ENCODE measurements around the gene FBXO10.
A peak's percentile ranks its signal among the peaks of the same experiment; 100 is the strongest.

Gene FBXO10

GRCh38 chr9:37593883-37594448, 17.8 kb upstream of the FBXO10 start:
- H3K4me3 ChIP-seq (ENCODE audit: low read depth, low read length), result no peak overlapping the region

GRCh38 chr9:37592108-37592951, 16.1 kb upstream of the FBXO10 start, which contains the start of gene TOMM5:
TOMM5 (minus strand) TSS chr9:37592597; CDS start chr9:37592532, 65 bp downstream.
- peak within 1 kb of the TSS; percentile 98 for H3K4me3 ChIP-seq (ENCODE audit: low read depth, low read length)

GRCh38 chr9:37587521-37587920, 11.3 kb upstream of the FBXO10 start:
- H3K4me3 ChIP-seq (ENCODE audit: low read depth, low read length), result no peak overlapping the region

- no peak overlapping the region for H3K4me3 ChIP-seq (ENCODE audit: low read depth, low read length)
Observed at GRCh38 chr9:37583522-37584121, 7.4 kb upstream of the FBXO10 start.

GRCh38 chr9:37582548-37583157, 6.5 kb upstream of the FBXO10 start:
- H3K4me3 ChIP-seq (ENCODE audit: low read depth, low read length), result no peak overlapping the region

GRCh38 chr9:37575511-37575914, 667 bp downstream of the FBXO10 start:
- H3K4me3 ChIP-seq (ENCODE audit: low read depth, low read length), result peak overlapping the region; percentile 65

GRCh38 chr9:37575001-37575400, 1.2 kb downstream of the FBXO10 start:
- no peak overlapping the region for H3K4me3 ChIP-seq (ENCODE audit: low read depth, low read length)

GRCh38 chr9:37574241-37574721, 1.9 kb downstream of the FBXO10 start:
- H3K4me3 ChIP-seq (ENCODE audit: low read depth, low read length), result no peak overlapping the region

GRCh38 chr9:37571282-37571681, 4.9 kb downstream of the FBXO10 start:
- no peak overlapping the region for H3K4me3 ChIP-seq (ENCODE audit: low read depth, low read length)

GRCh38 chr9:37566716-37567115, 9.5 kb downstream of the FBXO10 start:
- no peak overlapping the region for H3K4me3 ChIP-seq (ENCODE audit: low read depth, low read length)

- no peak overlapping the region for H3K4me3 ChIP-seq (ENCODE audit: low read depth, low read length)
Observed at GRCh38 chr9:37565661-37566618, 10.2 kb downstream of the FBXO10 start.

GRCh38 chr9:37564916-37565315, 11.3 kb downstream of the FBXO10 start:
- H3K4me3 ChIP-seq (ENCODE audit: low read depth, low read length), result no peak overlapping the region

GRCh38 chr9:37563806-37564513, 12.2 kb downstream of the FBXO10 start:
- no peak overlapping the region for H3K4me3 ChIP-seq (ENCODE audit: low read depth, low read length)

GRCh38 chr9:37562826-37563225, 13.4 kb downstream of the FBXO10 start:
- H3K4me3 ChIP-seq (ENCODE audit: low read depth, low read length), result no peak overlapping the region

GRCh38 chr9:37561682-37562081, 14.5 kb downstream of the FBXO10 start:
- no peak overlapping the region for H3K4me3 ChIP-seq (ENCODE audit: low read depth, low read length)

- H3K4me3 ChIP-seq (ENCODE audit: low read depth, low read length), result no peak overlapping the region
Observed at GRCh38 chr9:37559855-37560592, 16.2 kb downstream of the FBXO10 start.

- H3K4me3 ChIP-seq (ENCODE audit: low read depth, low read length), result no peak overlapping the region
Observed at GRCh38 chr9:37559125-37559524, 17.1 kb downstream of the FBXO10 start.

GRCh38 chr9:37555786-37556185, 20.4 kb downstream of the FBXO10 start:
- no peak overlapping the region for H3K4me3 ChIP-seq (ENCODE audit: low read depth, low read length)

- H3K4me3 ChIP-seq (ENCODE audit: low read depth, low read length), result no peak overlapping the region
Observed at GRCh38 chr9:37554318-37554717, 21.9 kb downstream of the FBXO10 start.

All from iPS-11a (cell line).